Activated CD8-positive, alpha-beta memory T cell treated with anti-CD3 and anti-CD28 coated beads, Interleukin-2, amount 10 ng/mL, durations not matched to agents 7 days and 5 days (primary cell): ENCODE measurements around the gene UBE2G2. TPM values are rescaled to one million over a fixed set of nuclear protein-coding genes. Genes with fewer than 3 reads are reported as not detected.

Experiments
- ATAC-seq: fragments of 150-1000 bp; cut with Tn5 transposase; one replicate; pipeline ENCODE4 v1.10.0; 2021; ENCODE audit warnings: moderate library complexity
- CTCF ChIA-PET: fragments of 350-600 bp; sonication (Branson Sonifier 250); formaldehyde crosslinking; loops from one replicate; lab custom pipeline; 2021; ENCODE audit warnings: antibody characterized with exemption; lab: Charles Lee
- DNase-seq: peaks from one replicate; pipeline ENCODE4 v3.0.0-alpha.2; 2020
- H3K27ac Mint-ChIP-seq: one replicate; pipeline ENCODE4 v1.8.0; 2021; ENCODE audit warnings: mild to moderate bottlenecking, mixed read lengths
- H3K27me3 Mint-ChIP-seq: one replicate; pipeline ENCODE4 v1.8.0; 2021; ENCODE audit warnings: mixed read lengths
- H3K36me3 Mint-ChIP-seq: one replicate; pipeline ENCODE4 v1.8.0; 2021; ENCODE audit warnings: mild to moderate bottlenecking, mixed read lengths
- H3K4me1 Mint-ChIP-seq: one replicate; pipeline ENCODE4 v1.8.0; 2021; ENCODE audit warnings: mixed read lengths
- H3K4me3 Mint-ChIP-seq: one replicate; pipeline ENCODE4 v1.8.0; 2021; ENCODE audit warnings: mild to moderate bottlenecking, moderate library complexity, mixed read lengths
- H3K9me3 Mint-ChIP-seq: one replicate; pipeline ENCODE4 v1.8.0; 2022; ENCODE audit warnings: low read depth, mixed read lengths
- total RNA-seq, 2 experiments: library from RNA; stranded (reverse); gene quantifications; one replicate each; pipeline ENCODE4 v1.2.3, GENCODE V29; 2021

Gene UBE2G2, protein sequence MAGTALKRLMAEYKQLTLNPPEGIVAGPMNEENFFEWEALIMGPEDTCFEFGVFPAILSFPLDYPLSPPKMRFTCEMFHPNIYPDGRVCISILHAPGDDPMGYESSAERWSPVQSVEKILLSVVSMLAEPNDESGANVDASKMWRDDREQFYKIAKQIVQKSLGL
- total RNA-seq = 100 to 1,000 TPM; 103 to 121 TPM

DNA sequence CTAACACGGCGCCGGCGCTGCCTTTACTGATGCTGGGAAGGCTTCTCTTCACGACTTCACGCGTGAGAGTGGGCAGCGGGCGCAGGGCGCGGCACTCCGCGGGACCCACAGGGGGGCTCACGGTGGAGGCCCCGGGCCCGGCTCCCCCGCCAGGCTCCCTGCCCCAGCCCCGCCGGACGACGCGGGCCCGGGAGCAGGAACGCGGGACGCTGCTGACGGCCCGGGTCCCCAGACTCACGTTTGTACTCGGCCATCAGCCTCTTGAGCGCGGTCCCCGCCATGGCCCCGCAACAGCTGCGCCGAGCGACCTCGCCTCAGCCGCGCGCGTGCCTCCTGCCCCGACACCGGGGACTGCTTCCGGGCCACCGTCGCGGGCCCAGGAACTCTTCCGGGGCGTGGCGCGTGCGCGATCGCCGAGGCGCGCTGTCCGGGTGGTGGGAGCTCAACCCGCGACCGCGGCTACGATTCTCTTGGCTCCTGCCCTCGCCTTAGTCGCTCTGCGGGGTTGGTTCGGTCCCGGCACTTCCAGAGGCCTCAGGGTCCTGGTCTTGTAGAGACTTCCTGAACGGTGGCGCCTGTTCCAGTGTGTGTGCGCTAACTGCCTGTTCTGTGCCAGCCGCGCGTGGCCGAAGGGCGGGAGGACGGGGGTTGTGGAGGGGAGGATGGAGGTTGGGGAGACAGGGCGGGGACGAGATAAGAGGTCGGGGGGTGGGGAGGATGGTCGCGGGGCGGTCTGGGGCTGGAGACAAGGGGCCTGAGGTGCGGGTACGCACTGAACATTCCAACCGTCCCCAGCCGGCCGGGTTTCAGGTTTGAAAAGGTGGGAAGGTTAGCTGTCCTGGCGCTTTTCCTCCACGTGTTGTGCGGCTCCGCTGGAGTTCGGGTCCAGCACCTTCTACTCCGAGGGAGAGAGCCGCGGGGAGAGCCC, at the start of gene UBE2G2:
Gene UBE2G2 (minus strand): TSS at position 353 of the 928 bp plus-strand sequence. CDS start 72 bp downstream, at position 281.
- no peaks in the 10 kb centered on the region for H3K27me3 Mint-ChIP-seq
- H3K4me1 Mint-ChIP-seq = peaks cover 49% of the 10 kb centered on the region

DNA sequence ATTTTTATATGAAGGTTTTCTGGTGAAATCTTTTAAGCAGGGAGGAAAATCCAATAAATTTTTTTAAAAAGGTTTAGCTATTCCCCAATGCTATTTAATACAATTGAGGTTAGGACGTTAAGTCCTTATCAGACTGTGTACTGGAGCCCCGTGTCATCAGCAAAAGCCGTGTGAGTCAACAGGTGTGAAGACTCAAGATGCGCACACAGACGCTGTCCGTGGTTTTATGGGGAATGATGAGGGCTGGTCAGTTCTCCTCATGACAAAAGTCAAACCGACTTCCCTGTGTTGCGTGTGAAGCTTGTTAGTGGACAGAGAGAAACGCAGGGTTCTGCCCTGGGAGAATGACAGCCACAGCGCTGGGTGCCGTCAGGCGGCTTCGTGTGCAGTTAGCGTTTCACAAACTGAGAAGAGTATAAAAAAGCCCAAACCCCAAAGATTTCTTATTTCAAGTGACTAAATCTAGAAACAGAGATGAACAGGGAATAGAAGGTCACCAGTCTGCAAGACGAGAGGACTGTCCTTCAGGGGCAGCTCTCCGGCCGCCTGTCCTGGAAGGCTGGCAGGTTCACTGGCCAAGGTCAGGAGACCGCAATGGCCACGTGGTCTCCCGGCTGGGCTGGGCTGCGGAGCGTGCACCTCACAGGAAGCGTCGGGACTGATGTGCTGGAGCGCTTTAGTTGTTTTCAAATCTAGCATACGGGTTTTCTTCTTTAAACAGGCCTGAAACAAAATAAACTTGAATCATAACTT, 49.5 kb upstream of the UBE2G2 start:
- no peak for ATAC-seq
- Mint-ChIP-seq H3K9me3 (no peaks in the 10 kb centered on the region), H3K4me3 (no peak overlapping the region), H3K4me1 (peaks cover 8% of the 10 kb centered on the region), H3K27me3 (no peaks in the 10 kb centered on the region), H3K36me3 (peaks cover 27% of the 10 kb centered on the region), H3K27ac (no peak overlapping the region)
- DNase-seq = no peak
- CTCF ChIA-PET = no interaction called here

More for the DNA sequence above, at the start of gene UBE2G2:
- ATAC-seq (peak; percentile 96), DNase-seq (peak; percentile 86)
- H3K36me3 Mint-ChIP-seq = peaks cover 47% of the 10 kb centered on the region
- CTCF ChIA-PET = interaction anchor here (0.7 to 4.3 kb wide), 26 partner anchors 8 to 338 kb away, joined by 3 to 56 read pairs (median 5); partner anchors contain the start of genes KRTAP12-3, PTTG1IP and SUMO3
- H3K9me3 Mint-ChIP-seq = no peaks in the 10 kb centered on the region
- peak within 1 kb of the TSS; percentile 92 for H3K27ac Mint-ChIP-seq
- H3K4me3 Mint-ChIP-seq = peak within 1 kb of the TSS; percentile 99

DNA sequence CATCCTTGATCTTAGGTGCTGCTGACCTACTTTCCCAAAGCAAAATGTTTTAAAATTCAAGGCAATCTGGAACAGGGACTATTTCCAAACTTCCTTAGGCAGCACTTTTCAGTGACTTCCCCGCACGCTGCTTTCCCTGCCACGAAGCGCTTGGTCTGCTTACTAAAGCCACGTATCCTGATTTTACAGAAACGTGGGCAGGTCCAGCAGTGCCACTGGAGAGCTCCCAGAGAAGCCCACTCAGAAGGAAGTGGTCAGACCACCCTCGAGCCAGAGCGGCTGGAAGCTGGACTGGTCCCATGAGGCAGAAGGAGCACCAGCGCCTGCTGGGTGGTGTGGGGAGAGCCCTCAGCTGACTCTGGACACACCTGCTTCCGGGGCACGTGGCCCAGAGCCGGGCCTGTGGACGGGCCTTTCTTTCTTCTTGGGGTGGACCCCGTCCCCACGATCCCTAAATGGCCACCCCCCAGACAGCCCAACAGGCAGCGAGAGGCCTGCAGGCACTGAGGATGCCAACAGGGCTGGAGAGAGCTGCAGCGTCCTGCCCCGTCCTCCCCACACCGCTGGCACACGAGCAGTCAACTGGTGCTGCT, 48.7 kb upstream of the UBE2G2 start:
- CTCF ChIA-PET = no interaction called here
- Mint-ChIP-seq H3K4me3 (no peak overlapping the region), H3K4me1 (peaks cover 10% of the 10 kb centered on the region), H3K9me3 (no peaks in the 10 kb centered on the region), H3K27me3 (no peaks in the 10 kb centered on the region), H3K36me3 (peaks cover 26% of the 10 kb centered on the region), H3K27ac (no peak overlapping the region)
- ATAC-seq (no peak), DNase-seq (no peak)

DNA sequence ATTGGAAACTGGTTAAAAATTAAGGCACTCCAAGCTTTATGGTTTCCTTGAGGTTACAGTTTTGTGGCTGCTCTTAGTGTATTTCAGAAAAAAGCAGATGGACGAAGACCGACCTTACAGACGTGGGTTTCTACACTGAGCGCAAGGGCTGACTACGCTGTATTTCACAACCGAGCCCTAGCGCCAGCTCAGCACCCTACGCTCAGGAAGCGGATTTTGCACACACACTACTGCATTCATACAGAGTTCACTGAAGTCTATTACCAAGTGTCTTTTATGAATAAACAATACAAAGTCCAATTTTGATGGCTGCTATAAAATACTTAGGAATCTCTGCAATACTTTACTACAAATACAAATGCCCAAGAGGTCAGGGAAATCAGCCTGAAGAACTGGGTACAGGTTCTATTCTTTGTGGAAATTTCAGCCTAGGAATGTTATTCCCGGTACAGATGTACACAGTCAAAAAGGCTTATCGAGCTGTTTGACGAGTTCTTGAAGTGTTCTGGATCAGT, 48.1 kb upstream of the UBE2G2 start:
- Mint-ChIP-seq H3K27me3 (peaks cover under 1% of the 10 kb centered on the region), H3K27ac (no peak overlapping the region), H3K36me3 (peaks cover 20% of the 10 kb centered on the region), H3K4me1 (peaks cover 10% of the 10 kb centered on the region), H3K9me3 (no peaks in the 10 kb centered on the region), H3K4me3 (no peak overlapping the region)
- ATAC-seq (no peak), DNase-seq (no peak)
- CTCF ChIA-PET = no interaction called here

DNA sequence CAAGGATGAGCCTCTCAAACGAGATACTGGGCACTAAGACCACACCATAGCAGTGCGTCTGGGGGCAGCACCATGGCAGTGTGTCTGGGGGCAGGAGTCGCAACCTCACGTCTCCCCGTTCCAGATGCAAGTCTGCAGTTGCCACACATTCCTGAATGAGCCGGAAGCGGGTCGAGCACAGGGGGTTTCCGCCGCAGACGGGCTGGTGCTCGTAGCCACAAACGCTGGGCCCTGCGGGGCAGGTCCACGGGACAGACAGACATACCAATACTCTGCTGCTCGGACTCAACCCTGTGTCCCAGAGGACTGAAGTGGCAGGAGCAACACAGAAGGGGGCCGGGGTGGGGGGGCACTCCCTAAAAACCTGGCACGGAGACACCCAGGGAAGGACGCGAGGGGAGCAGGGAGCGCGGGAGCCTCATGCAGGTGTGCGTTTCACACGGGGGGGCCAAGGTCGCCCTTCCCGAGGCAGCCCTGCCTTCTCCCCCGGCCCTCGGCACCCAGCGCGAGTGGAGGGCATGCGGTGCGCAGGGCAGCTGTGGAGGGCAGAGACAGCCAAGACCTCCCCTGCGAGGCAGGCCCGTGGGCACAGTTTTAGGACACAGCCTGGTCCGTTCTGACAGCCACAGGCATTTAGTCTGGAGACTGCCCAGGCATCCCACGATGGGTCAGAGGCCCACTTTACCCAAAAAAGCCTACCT, 47.4 kb upstream of the UBE2G2 start:
- ATAC-seq = no peak
- peaks cover 10% of the 10 kb centered on the region for H3K4me1 Mint-ChIP-seq

DNA sequence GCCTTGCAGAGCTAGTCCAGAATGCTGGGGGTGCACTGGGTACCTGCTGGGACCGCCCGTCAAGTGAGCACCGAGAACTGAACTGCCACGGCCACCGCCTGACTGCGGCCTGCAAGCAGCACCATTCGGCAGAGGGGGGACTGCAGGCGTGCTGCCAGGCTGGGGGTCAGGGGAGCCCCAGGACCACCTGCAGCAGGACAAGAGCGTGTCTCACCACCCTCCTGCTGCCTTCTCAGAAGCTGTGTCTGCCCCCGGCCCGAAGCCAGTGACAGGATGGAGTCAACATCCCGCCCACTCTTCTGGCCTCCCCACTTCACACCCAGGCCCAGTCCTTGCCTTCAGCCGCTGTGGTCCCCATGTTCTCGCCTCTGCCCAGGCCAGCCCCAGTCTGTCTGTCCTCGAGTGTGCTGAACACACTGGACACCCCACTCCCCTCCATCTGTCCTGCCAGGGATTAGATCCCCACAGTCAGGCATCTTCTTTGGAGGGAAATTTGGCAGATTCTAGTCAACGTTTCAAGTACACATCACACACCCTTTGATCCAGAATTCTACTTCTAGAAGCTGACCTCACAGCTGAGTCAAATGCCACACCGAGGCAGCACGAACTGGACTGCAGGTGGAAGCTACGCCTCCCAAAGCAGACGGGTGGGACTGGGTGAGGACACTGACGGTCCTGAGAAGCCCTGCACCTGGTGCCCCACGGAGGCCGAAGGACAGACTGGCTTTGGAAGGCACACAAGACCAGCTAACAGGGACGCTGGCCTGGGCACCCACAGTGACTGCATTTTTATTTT, 45.8 kb upstream of the UBE2G2 start:
- Mint-ChIP-seq H3K27me3 (peaks cover 6% of the 10 kb centered on the region), H3K27ac (no peak overlapping the region), H3K4me3 (no peak overlapping the region), H3K9me3 (no peaks in the 10 kb centered on the region), H3K4me1 (peaks cover 10% of the 10 kb centered on the region), H3K36me3 (peaks cover 15% of the 10 kb centered on the region)
- no peak for ATAC-seq
- DNase-seq = no peak
- CTCF ChIA-PET = interaction anchor here (1.7 kb wide), 1 partner anchor 48 kb away, joined by 3 read pairs; no protein-coding TSS in a partner anchor

More for the DNA sequence above, 47.4 kb upstream of the UBE2G2 start:
- H3K36me3 Mint-ChIP-seq = peaks cover 17% of the 10 kb centered on the region
- H3K9me3 Mint-ChIP-seq = no peaks in the 10 kb centered on the region
- H3K4me3 Mint-ChIP-seq = no peak overlapping the region
- no peak for DNase-seq
- CTCF ChIA-PET = no interaction called here
- H3K27me3 Mint-ChIP-seq = peaks cover 4% of the 10 kb centered on the region
- H3K27ac Mint-ChIP-seq = no peak overlapping the region

DNA sequence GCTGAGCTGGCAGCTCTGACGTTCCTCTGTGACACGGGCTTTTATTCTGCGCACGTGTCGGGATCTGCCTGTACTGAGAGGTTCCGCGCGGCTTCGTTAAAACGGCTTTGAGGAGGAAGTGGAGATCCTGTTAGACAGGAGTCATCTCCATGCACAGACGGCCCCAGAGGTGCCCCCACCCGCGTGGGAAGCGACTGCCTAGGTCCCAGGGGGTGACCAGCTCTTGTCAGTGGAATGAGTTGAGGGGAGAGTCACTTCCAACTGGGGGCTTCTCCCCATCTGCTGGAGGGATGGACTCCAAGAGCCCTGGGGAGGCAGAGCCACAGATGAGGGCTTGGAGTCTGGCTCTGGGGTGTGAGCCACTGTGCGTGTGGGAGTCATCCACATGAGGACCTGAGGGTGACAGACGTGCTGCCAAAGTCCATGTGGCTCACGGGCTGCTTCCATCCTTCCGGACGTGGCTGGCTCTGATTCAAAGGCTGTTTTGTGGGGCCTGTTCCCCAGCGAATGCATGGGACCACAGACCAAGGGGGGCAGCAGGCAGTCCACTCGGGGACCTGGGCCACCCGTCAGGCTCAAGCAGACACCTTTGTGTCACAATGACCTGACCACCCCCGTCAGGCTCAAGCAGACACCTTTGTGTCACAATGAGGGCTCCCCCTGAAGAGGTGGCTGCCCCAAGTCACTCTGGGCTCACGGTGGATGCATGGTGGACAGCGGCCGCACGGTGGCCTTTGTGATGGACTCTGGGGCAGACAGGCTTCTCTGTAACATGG, 45.1 kb upstream of the UBE2G2 start:
- Mint-ChIP-seq H3K4me1 (peaks cover 8% of the 10 kb centered on the region), H3K4me3 (peak overlapping the region; percentile 36), H3K27ac (peak overlapping the region; percentile 5), H3K36me3 (peaks cover 12% of the 10 kb centered on the region), H3K9me3 (no peaks in the 10 kb centered on the region), H3K27me3 (peaks cover 6% of the 10 kb centered on the region)
- DNase-seq (peak; percentile 52), ATAC-seq (no peak)
- CTCF ChIA-PET = interaction anchor here (0.9 to 1.7 kb wide), 4 partner anchors 27 to 103 kb away, joined by 3 to 11 read pairs (median 3); partner anchors contain the start of genes PTTG1IP and UBE2G2

DNA sequence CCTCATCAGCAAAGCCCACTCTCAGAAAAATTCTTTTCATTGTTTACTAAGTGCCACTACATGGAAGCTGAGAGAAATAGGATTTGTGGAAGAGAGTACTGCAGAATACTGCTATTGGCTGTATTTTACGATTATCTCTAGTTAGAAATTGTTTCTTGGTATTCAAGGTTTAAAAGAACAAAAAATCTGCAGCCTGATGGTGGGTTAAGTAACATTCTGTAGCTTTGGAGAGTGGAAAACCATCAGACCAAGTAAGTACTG, 44.5 kb upstream of the UBE2G2 start:
- Mint-ChIP-seq H3K9me3 (no peaks in the 10 kb centered on the region), H3K36me3 (peaks cover 12% of the 10 kb centered on the region), H3K4me3 (peak overlapping the region; percentile 36), H3K27me3 (peaks cover 6% of the 10 kb centered on the region), H3K27ac (peak overlapping the region; percentile 5), H3K4me1 (peaks cover 8% of the 10 kb centered on the region)
- ATAC-seq (no peak), DNase-seq (no peak)
- CTCF ChIA-PET = interaction anchor here (0.9 to 1.2 kb wide), 3 partner anchors 27 to 104 kb away, joined by 3 to 11 read pairs (median 3); partner anchors contain the start of genes PTTG1IP and UBE2G2

DNA sequence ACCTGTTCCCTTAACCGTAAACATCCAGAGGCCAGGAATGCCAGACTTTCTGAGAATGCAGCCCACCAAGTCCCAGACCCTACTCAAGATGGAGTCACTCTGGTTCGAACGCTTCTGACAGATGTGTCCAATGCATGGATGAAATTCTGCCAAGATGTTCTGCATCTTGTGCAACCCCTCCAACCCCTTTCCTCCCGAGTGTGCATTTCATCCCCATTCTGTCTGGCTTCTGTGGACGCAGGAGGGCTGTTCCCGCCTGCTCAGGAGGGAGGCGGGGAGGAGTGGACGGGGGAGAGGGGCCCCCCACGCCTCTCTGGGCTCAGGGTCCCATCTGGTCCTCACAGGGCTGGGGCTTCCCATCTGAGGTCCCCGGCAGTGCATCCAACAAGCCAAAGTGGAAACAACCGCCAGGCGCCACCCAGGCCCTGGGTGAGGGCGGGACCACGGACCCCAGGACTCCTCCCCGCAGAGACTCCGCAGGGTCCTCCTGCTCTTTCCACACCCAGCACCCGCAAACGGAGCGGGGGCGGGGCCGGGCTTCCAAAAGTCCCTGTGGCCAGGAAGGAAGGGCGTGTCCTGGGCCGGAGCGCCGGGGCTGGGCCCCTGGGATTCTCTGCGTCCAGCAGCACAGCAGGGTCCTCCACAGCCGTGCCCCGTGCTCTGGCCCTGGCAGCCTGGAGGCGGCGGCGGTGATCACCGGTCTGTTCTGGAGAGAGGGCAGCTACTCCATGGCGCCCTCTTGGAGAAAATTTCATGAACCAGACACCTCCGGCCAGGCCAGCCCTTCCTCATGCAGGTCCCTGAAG, 44.0 kb upstream of the UBE2G2 start:
- ATAC-seq = peak; percentile 81
- Mint-ChIP-seq H3K36me3 (peaks cover 9% of the 10 kb centered on the region), H3K27me3 (peaks cover 6% of the 10 kb centered on the region), H3K4me1 (peaks cover 8% of the 10 kb centered on the region), H3K4me3 (peak overlapping the region; percentile 36), H3K9me3 (no peaks in the 10 kb centered on the region), H3K27ac (no peak overlapping the region)
- DNase-seq = peak; percentile 69
- CTCF ChIA-PET = interaction anchor here (0.9 to 1.2 kb wide), 3 partner anchors 28 to 104 kb away, joined by 3 to 11 read pairs (median 3); partner anchors contain the start of genes PTTG1IP and UBE2G2

DNA sequence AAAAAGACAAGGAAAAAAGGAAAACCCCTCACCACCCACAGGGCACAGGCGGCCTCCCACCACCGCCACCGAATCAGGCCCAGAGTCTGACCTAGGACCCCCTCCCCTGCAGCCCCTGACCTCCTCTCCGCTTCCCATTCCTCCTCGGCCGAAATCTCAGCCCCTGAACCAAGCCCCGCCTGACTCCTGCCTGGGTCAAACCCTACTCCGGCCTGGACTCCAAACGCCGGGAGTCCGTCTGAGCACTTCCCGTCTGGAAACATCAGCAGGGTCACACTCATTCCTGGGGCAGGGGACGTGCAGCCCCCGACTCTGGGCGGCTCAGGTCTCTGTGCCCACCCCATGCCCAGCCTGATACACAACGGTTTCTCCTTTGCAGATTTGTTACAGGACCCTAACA, 42.6 kb upstream of the UBE2G2 start:
- peaks cover 8% of the 10 kb centered on the region for H3K4me1 Mint-ChIP-seq
- H3K27me3 Mint-ChIP-seq = peaks cover 6% of the 10 kb centered on the region
- CTCF ChIA-PET = no interaction called here
- peaks cover 3% of the 10 kb centered on the region for H3K36me3 Mint-ChIP-seq
- no peak for ATAC-seq
- H3K9me3 Mint-ChIP-seq = no peaks in the 10 kb centered on the region
- no peak overlapping the region for H3K27ac Mint-ChIP-seq
- no peak for DNase-seq
- no peak overlapping the region for H3K4me3 Mint-ChIP-seq
